HepG2 (cell line): ENCODE results near the gene U2AF2. TPM values are rescaled to one million over a fixed set of nuclear protein-coding genes. Genes with fewer than 3 reads are reported as not detected.

Experiments used
- AGO2 ChIP-seq: fragments of 200-400 bp; formaldehyde crosslinking; optimal IDR thresholded peaks from 2 replicates; pipeline ENCODE3; 2017; ENCODE audit warnings: mild to moderate bottlenecking, low read depth, low read length, moderate library complexity
- BCL6 ChIP-seq: IDR thresholded peaks from 2 replicates; pipeline ENCODE4 v1.6.1; 2016; ENCODE audit warnings: missing genetic modification reagents, missing compliant biosample characterization
- CHD2 ChIP-seq: IDR thresholded peaks from 2 replicates; pipeline ENCODE4 v1.6.1; 2011; ENCODE audit warnings: low read depth, low read length, improper control_type of control experiment
- DZIP1 ChIP-seq: sonication (generic); formaldehyde crosslinking; IDR thresholded peaks from 2 replicates; pipeline ENCODE4 v1.5.0; 2020; ENCODE audit warnings: mild to moderate bottlenecking, missing genetic modification reagents
- E2F5 ChIP-seq: sonication (generic); formaldehyde crosslinking; conservative IDR thresholded peaks from 2 replicates; pipeline ENCODE4 v1.4.0; 2020; ENCODE audit warnings: missing genetic modification reagents
- GATA4 ChIP-seq: sonication (generic); IDR thresholded peaks from 2 replicates; pipeline ENCODE4 v1.6.1; 2016; ENCODE audit warnings: antibody characterized with exemption, low read depth, borderline replicate concordance
- HBP1 ChIP-seq: IDR thresholded peaks from 2 replicates; pipeline ENCODE4 v1.6.1; 2016; ENCODE audit warnings: low read depth, control low read depth
- HOXA3 ChIP-seq: sonication (generic); formaldehyde crosslinking; IDR thresholded peaks from 2 replicates; pipeline ENCODE4 v1.5.0; 2020; ENCODE audit warnings: missing genetic modification reagents
- KAT2B ChIP-seq: fragments of 150-350 bp; IDR thresholded peaks from 2 replicates; pipeline ENCODE4 v1.6.1; 2014; ENCODE audit warnings: low read depth, low read length, borderline replicate concordance
- ZFP82 ChIP-seq: sonication (generic); formaldehyde crosslinking; IDR thresholded peaks from 2 replicates; pipeline ENCODE4 v1.5.1; 2020; ENCODE audit warnings: mild to moderate bottlenecking, missing genetic modification reagents, borderline replicate concordance
- ZNF609 ChIP-seq: sonication (generic); formaldehyde crosslinking; IDR thresholded peaks from 2 replicates; pipeline ENCODE4 v1.4.0; 2020; ENCODE audit warnings: mild to moderate bottlenecking, missing genetic modification reagents, borderline replicate concordance
- ZNF7 ChIP-seq: IDR thresholded peaks from 2 replicates; pipeline ENCODE4 v1.6.1; 2016; ENCODE audit warnings: missing biosample characterization, missing genetic modification reagents
- ZNF891 ChIP-seq: sonication (generic); formaldehyde crosslinking; IDR thresholded peaks from 2 replicates; pipeline ENCODE4 v1.5.0; 2020; ENCODE audit warnings: mild to moderate bottlenecking, missing genetic modification reagents
- ZSCAN9 ChIP-seq: IDR thresholded peaks from 2 replicates; pipeline ENCODE4 v1.6.1; 2016; ENCODE audit warnings: borderline replicate concordance
- ZXDC ChIP-seq: sonication (generic); formaldehyde crosslinking; IDR thresholded peaks from 2 replicates; pipeline ENCODE4 v1.5.0; 2020; ENCODE audit warnings: mild to moderate bottlenecking, missing genetic modification reagents
- polyA plus RNA-seq, 8 experiments: library from polyadenylated mRNA; depleted of rRNA in 3 of 8; stranded (reverse) in 7 of 8; unstranded in 1 of 8; fragments of >200 nt; fragmentation: Illumina TruSeq in 4 of 8; extraction: Trizol in 4 of 8; gene quantifications; 2 replicates each; pipeline versions ENCODE4 v1.2.1 to v1.2.3, GENCODE V29; 2011 to 2016; ENCODE audit warnings: low read depth in 4 of 8, missing spikeins in 1 of 8, mixed read lengths in 1 of 8; ENCODE audit not compliant: insufficient read depth in 1 of 8
- total RNA-seq, 5 experiments: library from RNA; depleted of rRNA; stranded (reverse); fragments of >200 nt; fragmentation: Illumina TruSeq; extraction: Trizol; gene quantifications; 2 replicates each; pipeline ENCODE4 v1.2.3, GENCODE V29; 2016; ENCODE audit warnings: low read depth in 1 of 5

The U2AF2 gene
- total and polyA plus RNA-seq, 2 of the 13 experiments (the other 11 are each of a cell fraction or from before 2014, with no cell fraction given) = 84.3 to 124 TPM

GRCh38 chr19:55654868-55655647 is at the start of gene U2AF2 (continued):
- TF ChIP-seq ZXDC (CRISPR knock-in tag) (peak; percentile 75; the same call in 1 of the 2 replicates), ZFP82 (CRISPR knock-in tag) (peak; percentile 70; the same call in 1 of the 2 replicates), ZSCAN9 (CRISPR knock-in tag) (peak; percentile 17; the same call in 1 of the 2 replicates), HOXA3 (CRISPR knock-in tag) (peak; percentile 81), HBP1 (peak; percentile 46; the same call in 1 of the 2 replicates), DZIP1 (CRISPR knock-in tag) (peak; percentile 86; the same call in 1 of the 2 replicates), ZNF7 (CRISPR knock-in tag) (no peak), CHD2 (no peak), KAT2B (no peak), BCL6 (CRISPR knock-in tag) (no peak), AGO2 (peak; percentile 97), E2F5 (CRISPR knock-in tag) (no peak; the same call in 1 of the 2 replicates), ZNF609 (0 out of 2 replicates have a peak, but pooled peaks have one; percentile 11), ZNF891 (no peak), GATA4 (peak; percentile 11; the same call in 1 of the 2 replicates)
